CD4-positive, alpha-beta T cell treated with Interleukin-15 for 4 hours (primary cell): ENCODE data around the gene TMEM92.

Experiments used
- DNase-seq: peaks from one replicate; pipeline ENCODE4 v3.0.0-alpha.2; 2020; ENCODE audit warnings: low spot score

The TMEM92 gene

GRCh38 chr17:50274142-50274896, at the start of gene TMEM92:
TSS of gene TMEM92 (plus strand) at chr17:50274466. CDS start at chr17:50274502, 36 bp downstream.
- no peak for DNase-seq

GRCh38 chr17:50225701-50226240, 48.5 kb upstream of the TMEM92 start:
- no peak for DNase-seq

DNA sequence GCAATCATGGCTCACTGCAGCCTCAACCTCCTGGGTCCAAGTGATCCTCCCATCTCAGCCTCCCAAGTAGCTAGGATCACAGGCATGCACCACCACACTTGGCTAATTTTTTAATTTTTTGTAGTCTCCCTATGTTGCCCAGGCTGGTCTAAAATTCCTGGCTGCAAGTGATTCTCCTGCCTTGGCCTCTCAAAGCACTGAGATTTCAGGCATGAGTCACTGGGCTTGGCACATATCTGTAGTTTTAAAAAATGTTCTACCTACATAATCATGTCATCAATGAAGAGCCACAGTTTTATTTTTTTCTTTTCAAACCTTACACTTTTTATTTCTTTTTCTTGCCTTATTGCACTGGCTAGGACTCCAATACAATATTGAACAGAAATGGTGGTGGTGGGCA, 39.7 kb upstream of the TMEM92 start:
- no peak for DNase-seq

DNA sequence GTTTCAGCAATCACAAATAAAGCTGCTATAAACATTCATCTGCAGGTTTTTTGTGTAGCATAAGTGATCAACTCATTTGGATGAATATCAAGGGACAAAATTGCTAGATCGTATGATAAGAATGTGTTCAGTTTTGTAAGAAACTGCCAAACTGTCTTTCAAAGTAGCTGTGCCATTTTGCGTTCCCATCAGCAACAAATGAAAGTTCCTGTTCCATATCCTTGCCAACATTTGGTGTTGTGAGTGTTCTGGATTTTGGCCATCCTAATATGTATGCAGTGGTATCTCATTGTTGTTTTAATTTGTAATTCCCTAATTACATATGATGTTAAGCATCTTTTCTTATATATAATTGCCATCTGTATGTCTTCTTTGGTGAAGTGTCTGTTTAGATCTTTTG, 36.4 kb upstream of the TMEM92 start:
- DNase-seq, result no peak

- DNase-seq, result no peak
These were observed 35.5 kb upstream of the TMEM92 start for GRCh38 chr17:50238601-50239280.

DNA sequence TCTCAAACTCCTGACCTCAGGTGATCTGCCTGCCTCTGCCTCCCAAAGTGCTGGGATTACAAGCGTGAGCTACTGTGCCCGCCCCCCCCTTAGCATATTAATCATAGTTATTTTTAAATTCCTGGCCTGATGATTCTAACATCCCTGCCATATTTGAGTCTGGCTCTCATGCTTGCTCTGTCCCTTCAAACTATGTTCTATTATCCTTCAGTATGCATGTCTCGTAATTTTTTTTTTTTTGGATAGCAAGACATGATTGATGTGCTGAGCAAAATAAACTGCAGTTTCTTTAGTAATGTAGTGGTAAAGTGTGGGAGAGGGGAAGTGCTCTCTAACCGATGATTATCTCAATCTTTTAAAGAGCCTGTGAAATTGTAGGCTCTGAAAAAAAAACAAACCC, 34.3 kb upstream of the TMEM92 start:
- DNase-seq, result no peak

GRCh38 chr17:50240851-50241250, 33.4 kb upstream of the TMEM92 start:
- DNase-seq, result no peak

- DNase-seq, result no peak
These were observed 32.8 kb upstream of the TMEM92 start for GRCh38 chr17:50241431-50241830.

GRCh38 chr17:50244771-50245170, 29.5 kb upstream of the TMEM92 start:
- DNase-seq, result no peak

DNA sequence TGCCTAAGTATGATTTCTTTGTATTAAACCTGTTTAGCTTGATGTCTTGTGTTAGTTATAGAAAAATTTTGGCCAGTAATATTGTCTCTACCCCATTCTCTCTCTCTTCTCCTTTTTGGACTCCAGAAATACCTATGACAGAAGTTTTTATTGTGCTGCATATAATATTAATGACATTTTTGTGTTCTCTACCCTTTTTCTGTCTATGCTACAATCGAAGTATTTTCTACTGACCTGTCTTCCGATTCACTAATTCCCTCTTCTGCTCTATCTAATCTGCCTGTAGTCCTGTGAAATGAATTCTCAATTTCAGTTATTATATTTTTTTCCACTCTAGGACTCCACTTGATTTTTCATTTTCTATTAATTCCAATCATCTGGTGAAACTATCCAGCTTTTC, 26.0 kb upstream of the TMEM92 start:
- DNase-seq, result no peak

DNA sequence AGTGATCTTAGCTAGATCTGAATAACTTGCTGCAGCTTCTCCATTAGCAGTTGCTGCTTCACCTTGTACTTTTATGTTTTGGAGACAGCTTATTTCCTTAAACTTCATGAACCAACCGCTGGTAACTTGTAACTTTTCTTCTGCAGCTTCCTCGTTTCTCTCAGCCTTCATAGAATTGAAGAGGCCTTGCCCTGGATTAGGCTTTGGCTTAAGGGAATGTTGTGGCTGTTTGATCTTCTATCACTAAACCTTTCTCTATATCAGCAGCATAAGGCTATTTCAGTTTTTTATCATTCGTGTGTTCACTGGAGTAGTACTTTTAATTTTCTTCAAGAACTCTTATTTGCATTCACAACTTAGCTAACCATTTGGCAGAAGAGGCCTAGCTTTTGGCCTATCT, 21.5 kb upstream of the TMEM92 start:
- DNase-seq, result no peak

- DNase-seq, result no peak
These were observed 18.3 kb upstream of the TMEM92 start for GRCh38 chr17:50255766-50256635.

- no peak for DNase-seq
These were observed 17.2 kb upstream of the TMEM92 start for GRCh38 chr17:50256826-50257618.

DNA sequence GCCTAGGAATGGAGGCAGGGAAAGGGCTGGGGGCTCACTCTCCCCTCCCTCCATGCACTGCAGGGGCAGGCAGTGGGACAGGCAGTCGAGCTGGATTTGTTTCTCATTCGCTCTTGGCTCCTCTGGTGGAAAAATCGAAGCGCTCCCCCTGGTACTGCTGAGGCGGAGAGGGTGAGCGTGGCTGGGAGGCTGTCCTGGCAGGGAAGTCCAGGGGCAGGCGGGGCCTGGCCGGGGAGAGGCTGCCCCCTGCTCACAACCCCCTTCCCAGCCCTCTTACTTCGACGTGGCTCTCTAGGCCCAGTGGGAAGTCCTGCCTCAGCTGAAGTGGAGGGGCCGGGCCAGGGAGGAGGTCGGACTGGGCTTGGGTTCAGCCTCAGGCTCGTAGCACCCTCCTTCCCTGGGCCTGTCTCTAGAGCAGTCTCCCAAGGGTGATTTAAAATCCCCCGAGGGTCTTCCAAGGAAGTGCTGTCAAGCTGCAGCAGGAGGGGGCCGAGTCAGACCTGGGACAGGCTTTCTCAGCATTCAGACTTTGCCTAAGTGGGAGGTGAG, 16.5 kb upstream of the TMEM92 start:
- DNase-seq, result no peak

DNA sequence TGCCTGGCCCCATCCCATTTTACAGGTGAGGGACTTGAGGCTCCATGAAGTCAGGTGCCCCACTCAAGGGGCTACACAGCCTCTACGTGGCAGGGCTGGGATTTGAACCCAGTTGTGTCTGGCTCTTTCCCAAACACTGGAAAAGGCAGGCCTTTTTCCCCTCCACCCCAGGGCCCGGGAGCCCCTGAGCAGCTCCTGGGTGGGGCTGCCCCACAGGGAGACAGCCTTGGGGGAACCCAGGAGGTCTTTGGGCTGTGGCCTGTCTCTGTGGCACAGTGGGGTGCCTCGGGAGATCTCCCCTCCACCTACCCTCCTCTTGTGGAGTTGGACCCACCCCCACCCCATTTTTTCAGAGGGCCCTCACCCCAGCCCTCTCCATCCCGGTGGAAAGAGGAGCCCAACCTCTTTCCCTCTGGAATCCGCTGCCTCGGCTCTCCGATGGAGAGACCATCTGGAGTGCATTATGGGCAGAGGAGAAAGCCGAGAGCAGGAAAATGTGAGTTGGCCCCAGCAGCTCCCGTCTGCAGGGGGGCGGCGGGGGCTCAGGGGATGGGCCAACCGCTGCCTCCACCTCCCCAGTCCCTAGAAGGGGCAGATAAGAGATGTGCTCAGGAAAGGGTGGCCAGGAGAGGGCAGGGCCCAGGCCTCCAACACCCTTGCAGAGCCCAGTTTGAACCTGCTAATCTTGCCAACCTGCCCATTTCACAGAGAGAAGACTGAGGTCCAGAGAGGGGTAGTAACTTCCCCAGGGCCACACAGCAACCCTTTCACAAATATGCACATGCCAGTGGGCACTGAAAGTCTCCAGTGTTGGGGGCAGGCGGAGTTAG, 15.4 kb upstream of the TMEM92 start:
- no peak for DNase-seq

DNA sequence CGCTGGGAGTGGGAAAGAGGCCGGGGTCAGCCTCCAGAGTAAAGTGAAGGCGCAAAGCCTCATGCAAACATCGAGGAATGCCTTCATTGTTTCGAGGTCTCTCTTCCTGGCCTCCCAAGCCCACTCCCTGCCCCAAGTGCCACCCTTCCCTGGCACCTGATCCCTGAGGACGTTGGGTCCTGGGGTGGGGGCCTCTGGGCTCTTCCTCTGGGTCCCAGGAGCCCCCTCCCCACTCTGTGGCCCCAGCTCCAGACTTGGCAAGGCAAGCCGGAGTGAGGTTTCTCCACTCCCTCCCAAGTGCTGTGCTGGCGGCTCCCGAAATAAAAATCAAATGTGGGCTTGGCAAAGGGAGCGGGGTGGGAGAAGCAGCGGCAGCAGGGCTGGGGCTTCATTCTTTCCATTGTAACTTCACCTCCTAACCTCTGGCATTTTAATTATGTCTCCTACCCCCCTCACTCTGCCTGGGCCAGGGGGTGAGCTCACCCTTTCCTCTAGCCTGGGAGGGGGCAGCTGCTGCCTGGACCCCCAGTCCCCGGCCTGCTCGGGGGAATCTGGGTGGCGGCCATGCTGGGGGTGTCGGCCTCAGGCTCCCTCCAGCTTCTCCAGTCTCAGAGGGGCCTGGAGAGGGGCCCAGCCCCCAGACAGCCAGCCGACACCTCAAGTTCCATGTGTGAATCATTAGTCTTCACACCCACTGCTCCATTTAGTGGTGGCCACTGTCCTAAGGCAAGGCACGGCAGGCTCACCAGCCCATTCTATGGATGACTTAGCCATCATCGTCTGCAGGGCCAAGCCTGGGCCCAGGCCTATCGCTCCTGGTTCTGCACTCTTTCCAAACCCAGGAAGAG, 14.6 kb upstream of the TMEM92 start:
- no peak for DNase-seq

DNA sequence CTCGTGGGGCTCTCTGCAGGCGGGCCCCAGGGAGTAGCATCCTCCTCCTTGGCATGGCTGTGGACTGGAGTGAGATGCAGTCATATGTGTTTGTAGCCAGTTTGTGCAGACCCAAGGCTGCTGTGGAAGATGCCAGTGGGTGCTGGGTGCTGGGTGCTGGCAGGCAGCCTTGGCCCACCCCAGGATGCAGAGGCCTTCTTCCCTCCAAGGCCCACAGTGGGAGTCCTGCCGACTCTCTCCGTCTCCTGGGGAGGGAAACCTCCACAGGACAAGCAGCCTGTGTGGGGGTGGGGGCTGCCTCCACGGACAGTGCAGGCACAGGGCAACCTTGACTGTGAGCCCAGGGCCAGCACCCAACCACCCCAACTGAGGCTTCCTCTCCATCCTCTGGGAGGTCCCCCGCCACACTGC, 13.8 kb upstream of the TMEM92 start:
- DNase-seq, result no peak

DNA sequence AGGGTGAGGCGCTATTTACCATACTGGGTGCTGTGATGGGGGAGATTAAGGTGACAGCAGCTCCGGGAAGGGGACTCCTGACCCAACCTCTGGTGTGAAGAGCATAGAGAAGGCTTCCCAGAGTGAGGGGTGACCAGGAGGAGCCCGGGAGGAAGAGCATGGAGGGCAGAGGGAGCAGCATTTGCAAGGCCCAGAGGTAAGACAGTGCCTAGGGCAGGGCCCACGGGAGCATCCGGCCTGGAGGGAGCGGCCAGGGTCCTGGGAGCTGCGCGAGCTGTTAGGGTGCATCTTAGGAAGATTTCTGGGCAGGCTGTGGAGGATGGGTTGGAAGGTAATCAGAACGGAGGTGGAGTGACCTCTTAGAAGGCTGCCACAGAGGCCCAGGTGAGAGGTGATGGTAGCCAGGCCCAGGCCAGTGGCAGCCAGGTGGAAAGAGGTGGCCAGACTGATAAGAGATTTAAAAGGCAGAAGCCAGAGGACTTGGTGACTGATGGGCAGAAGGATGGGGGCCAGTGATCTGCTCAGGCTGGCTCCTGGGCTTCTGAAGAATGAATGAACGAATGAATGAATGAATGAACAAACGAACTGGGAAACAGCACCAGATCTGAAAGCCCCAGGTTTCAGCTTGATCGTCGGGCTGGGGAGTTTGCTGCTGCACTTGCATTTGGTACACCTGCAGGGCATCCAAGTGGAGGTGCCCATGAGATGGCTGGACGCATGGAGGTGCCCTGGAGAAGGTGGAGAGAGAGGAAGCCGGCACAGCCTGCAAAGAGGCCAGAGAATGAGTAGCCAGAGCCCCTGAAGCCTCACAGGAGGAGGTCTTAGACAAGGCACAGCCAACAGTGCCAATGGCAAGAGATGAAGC, 13.0 kb upstream of the TMEM92 start:
- DNase-seq, result no peak
